ENCODE results near the gene NXPE3.

The NXPE3 gene

DNA sequence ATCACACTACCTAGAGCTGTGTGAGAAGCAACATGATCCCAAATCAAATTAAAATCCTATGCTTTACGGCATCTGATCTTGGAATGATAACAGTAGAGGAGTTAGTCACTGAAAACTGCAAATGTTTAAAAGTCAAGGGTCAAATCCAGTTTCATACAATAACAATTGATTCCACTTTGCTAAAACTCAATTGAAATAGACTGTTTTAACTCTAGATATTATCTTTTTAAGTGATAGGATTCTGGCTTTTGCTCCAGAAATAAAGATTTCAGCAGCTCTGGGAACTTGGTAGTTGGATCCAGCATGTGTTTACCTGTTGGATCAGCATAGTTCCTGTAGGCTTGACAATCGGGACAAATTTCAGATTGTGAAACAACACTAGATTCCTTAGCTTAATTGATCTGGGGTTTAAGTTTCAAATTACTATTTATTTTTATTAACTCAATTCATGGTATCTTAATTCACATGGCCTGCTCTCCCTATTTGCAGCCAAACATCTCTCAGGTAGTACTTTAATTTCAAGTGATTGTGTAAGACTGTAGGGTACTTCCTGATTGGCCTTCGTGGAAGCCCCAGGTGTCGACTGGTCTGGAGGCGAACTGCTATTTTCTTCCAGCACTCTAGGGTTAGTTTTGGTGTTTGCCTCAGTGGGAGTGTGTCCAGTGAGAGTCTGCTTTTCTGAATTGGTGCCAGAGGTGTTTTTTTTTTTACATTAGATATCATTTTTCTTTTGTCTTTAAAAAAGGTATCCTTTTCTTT is 86.9 kb downstream of the NXPE3 start:
- Histone ChIP-seq H3K36me3 (ENCODE audit: control insufficient read depth in 1 of 2, insufficient read depth in 2 of 2, low read depth in 1 of 2, low read length in 2 of 2) (peaks cover 0 to 13% of the 10 kb centered on the region in 2 experiments), H3K9ac (ENCODE audit: low read length) (no peak overlapping the region), H2BK5ac (ENCODE audit: low read depth, low read length, poor library complexity, severe bottlenecking) (no peak overlapping the region), H3K14ac (ENCODE audit: low read length in 2 of 2) (no peak overlapping the region), H3K4me1 (ENCODE audit: control insufficient read depth, insufficient read depth, low read depth, low read length) (peaks cover 6% of the 10 kb centered on the region), H3K4me3 (ENCODE audit: insufficient read depth in 1 of 2, low read depth in 1 of 2, low read length in 2 of 2) (no peak overlapping the region), H3K27me3 (ENCODE audit: control insufficient read depth in 1 of 2, insufficient read depth in 1 of 2, low read length in 2 of 2) (no peaks in the 10 kb centered on the region), H4K8ac (ENCODE audit: low read length) (no peak overlapping the region), H2AK5ac (ENCODE audit: low read length, severe bottlenecking) (peak overlapping the region; percentile 36), H2BK15ac (ENCODE audit: low read depth, poor library complexity, severe bottlenecking) (no peak overlapping the region), H3K9me3 (ENCODE audit: control insufficient read depth, low read length) (no peaks in the 10 kb centered on the region), H2BK12ac (ENCODE audit: low read length in 2 of 2) (no peak overlapping the region), H3K27ac (ENCODE audit: low read length, poor library complexity, severe bottlenecking) (peak overlapping the region; percentile 73), H3K4ac (ENCODE audit: low read depth in 1 of 2, low read length in 2 of 2) (no peak overlapping the region), H2AFZ (ENCODE audit: low read depth, low read length) (no peak overlapping the region), H2BK120ac (ENCODE audit: low read depth, low read length) (no peak overlapping the region), H3K23ac (ENCODE audit: low read length in 2 of 2) (no peak overlapping the region), H4K91ac (ENCODE audit: low read length) (no peak overlapping the region), H3K79me1 (replicated peaks; ENCODE audit: low read length, poor library complexity, severe bottlenecking) (no peaks in the 10 kb centered on the region), H3K4me2 (ENCODE audit: low read length, poor library complexity, severe bottlenecking) (no peak overlapping the region), H3K18ac (ENCODE audit: low read depth in 1 of 2, low read length in 2 of 2) (no peak overlapping the region)
- DNase-seq, result peak; percentile 31
- WGBS, result 73% methylated on average over 2 of the region's 5 CpGs

- H2BK15ac ChIP-seq (ENCODE audit: low read depth, poor library complexity, severe bottlenecking), result no peak overlapping the region
- H2BK120ac ChIP-seq (ENCODE audit: low read depth, low read length), result no peak overlapping the region
- H3K4me3 ChIP-seq (ENCODE audit: insufficient read depth in 1 of 2, low read depth in 1 of 2, low read length in 2 of 2), result no peak overlapping the region
- H3K9me3 ChIP-seq (ENCODE audit: control insufficient read depth, low read length), result no peaks in the 10 kb centered on the region
- no peak overlapping the region for H2AK5ac ChIP-seq (ENCODE audit: low read length, severe bottlenecking)
- no peaks in the 10 kb centered on the region for H3K36me3 ChIP-seq (ENCODE audit: control insufficient read depth in 1 of 2, insufficient read depth in 2 of 2, low read depth in 1 of 2, low read length in 2 of 2)
- H3K27me3 ChIP-seq (ENCODE audit: control insufficient read depth in 1 of 2, insufficient read depth in 1 of 2, low read length in 2 of 2), result no peaks in the 10 kb centered on the region
- no peak overlapping the region for H2BK5ac ChIP-seq (ENCODE audit: low read depth, low read length, poor library complexity, severe bottlenecking)
- no peak overlapping the region for H3K4me2 ChIP-seq (ENCODE audit: low read length, poor library complexity, severe bottlenecking)
- H4K8ac ChIP-seq (ENCODE audit: low read length), result no peak overlapping the region
- H3K27ac ChIP-seq (ENCODE audit: low read length, poor library complexity, severe bottlenecking), result peak overlapping the region; percentile 62
- DNase-seq, result peak; percentile 24
- H3K23ac ChIP-seq (ENCODE audit: low read length in 2 of 2), result no peak overlapping the region
- no peak overlapping the region for H2BK12ac ChIP-seq (ENCODE audit: low read length in 2 of 2)
- no peaks in the 10 kb centered on the region for H3K79me1 ChIP-seq (replicated peaks; ENCODE audit: low read length, poor library complexity, severe bottlenecking)
- H4K91ac ChIP-seq (ENCODE audit: low read length), result no peak overlapping the region
- H2AFZ ChIP-seq (ENCODE audit: low read depth, low read length), result no peak overlapping the region
- H3K18ac ChIP-seq (ENCODE audit: low read depth in 1 of 2, low read length in 2 of 2), result no peak overlapping the region
- H3K4ac ChIP-seq (ENCODE audit: low read depth in 1 of 2, low read length in 2 of 2), result no peak overlapping the region
- no peak overlapping the region for H3K9ac ChIP-seq (ENCODE audit: low read length)
- no peak overlapping the region for H3K14ac ChIP-seq (ENCODE audit: low read length in 2 of 2)
- peaks cover 6% of the 10 kb centered on the region for H3K4me1 ChIP-seq (ENCODE audit: control insufficient read depth, insufficient read depth, low read depth, low read length)
Measured at GRCh38 chr3:101867511-101867910, 88.5 kb downstream of the NXPE3 start.

GRCh38 chr3:101867996-101868395 is 89.0 kb downstream of the NXPE3 start:
- no peaks in the 10 kb centered on the region for H3K9me3 ChIP-seq (ENCODE audit: control insufficient read depth, low read length)
- H3K23ac ChIP-seq (ENCODE audit: low read length in 2 of 2), result no peak overlapping the region
- H2BK5ac ChIP-seq (ENCODE audit: low read depth, low read length, poor library complexity, severe bottlenecking), result no peak overlapping the region
- H4K91ac ChIP-seq (ENCODE audit: low read length), result no peak overlapping the region
- H3K27me3 ChIP-seq (ENCODE audit: control insufficient read depth in 1 of 2, insufficient read depth in 1 of 2, low read length in 2 of 2), result no peaks in the 10 kb centered on the region
- DNase-seq, result peak; percentile 12
- no peak overlapping the region for H3K14ac ChIP-seq (ENCODE audit: low read length in 2 of 2)
- no peaks in the 10 kb centered on the region for H3K36me3 ChIP-seq (ENCODE audit: control insufficient read depth in 1 of 2, insufficient read depth in 2 of 2, low read depth in 1 of 2, low read length in 2 of 2)
- H3K27ac ChIP-seq (ENCODE audit: low read length, poor library complexity, severe bottlenecking), result peak overlapping the region; percentile 62
- no peak overlapping the region for H3K4ac ChIP-seq (ENCODE audit: low read depth in 1 of 2, low read length in 2 of 2)
- H2BK15ac ChIP-seq (ENCODE audit: low read depth, poor library complexity, severe bottlenecking), result no peak overlapping the region
- H3K4me1 ChIP-seq (ENCODE audit: control insufficient read depth, insufficient read depth, low read depth, low read length), result peaks cover 6% of the 10 kb centered on the region
- WGBS, result no CpG with 5 or more reads among the region's 2 CpGs
- no peak overlapping the region for H3K4me3 ChIP-seq (ENCODE audit: insufficient read depth in 1 of 2, low read depth in 1 of 2, low read length in 2 of 2)
- H3K9ac ChIP-seq (ENCODE audit: low read length), result no peak overlapping the region
- H2BK12ac ChIP-seq (ENCODE audit: low read length in 2 of 2), result no peak overlapping the region
- H3K79me1 ChIP-seq (replicated peaks; ENCODE audit: low read length, poor library complexity, severe bottlenecking), result no peaks in the 10 kb centered on the region
- no peak overlapping the region for H2BK120ac ChIP-seq (ENCODE audit: low read depth, low read length)
- no peak overlapping the region for H3K18ac ChIP-seq (ENCODE audit: low read depth in 1 of 2, low read length in 2 of 2)
- no peak overlapping the region for H2AFZ ChIP-seq (ENCODE audit: low read depth, low read length)
- no peak overlapping the region for H2AK5ac ChIP-seq (ENCODE audit: low read length, severe bottlenecking)
- H3K4me2 ChIP-seq (ENCODE audit: low read length, poor library complexity, severe bottlenecking), result no peak overlapping the region
- H4K8ac ChIP-seq (ENCODE audit: low read length), result no peak overlapping the region

DNA sequence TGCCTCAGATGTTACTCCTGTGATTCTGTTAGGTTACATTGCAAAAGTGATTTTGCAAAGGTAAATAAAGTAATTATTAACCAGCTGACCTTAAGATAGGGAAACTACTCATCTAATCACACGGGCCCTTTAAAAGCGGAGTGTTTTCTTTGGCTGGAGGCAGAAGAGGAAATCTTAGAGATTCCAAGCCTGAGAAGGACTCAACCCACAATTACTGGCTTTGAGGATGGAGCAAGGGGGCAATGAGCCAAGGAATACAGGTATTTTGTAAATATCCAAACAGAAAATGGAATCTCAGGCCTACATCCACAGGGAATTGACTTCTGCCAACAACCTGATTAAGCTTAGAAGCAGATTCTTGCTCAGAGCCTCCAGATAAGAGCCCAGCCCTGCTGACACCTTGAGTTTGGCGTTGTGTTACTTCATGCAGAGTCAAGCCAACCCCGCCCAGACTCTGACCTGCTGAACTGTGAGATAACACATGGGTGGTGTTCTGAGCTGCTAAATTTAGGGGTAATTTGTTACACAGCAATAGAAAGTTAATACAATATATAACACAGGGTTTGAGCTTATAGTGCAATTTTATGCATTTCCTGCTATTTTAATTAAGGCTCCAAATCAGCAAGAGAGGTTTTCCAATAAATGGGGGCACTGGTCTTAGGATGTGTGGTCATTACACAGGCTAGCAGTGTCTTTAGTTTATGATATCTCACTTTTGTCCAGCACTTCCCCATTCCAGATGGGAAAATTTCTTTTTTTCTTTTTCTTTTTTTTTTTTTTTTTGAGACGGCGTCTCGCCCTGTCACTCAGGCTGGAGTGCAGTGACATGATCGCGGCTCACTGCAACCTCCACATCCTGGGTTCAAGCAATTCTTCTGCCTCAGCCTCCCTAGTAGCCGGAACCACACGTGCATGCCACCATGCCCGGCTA is 89.8 kb downstream of the NXPE3 start:
- DNase-seq, result peak; percentile 15
- Histone ChIP-seq H3K4me2 (ENCODE audit: low read length, poor library complexity, severe bottlenecking) (no peak overlapping the region), H2AFZ (ENCODE audit: low read depth, low read length) (no peak overlapping the region), H2BK15ac (ENCODE audit: low read depth, poor library complexity, severe bottlenecking) (no peak overlapping the region), H3K18ac (ENCODE audit: low read depth in 1 of 2, low read length in 2 of 2) (no peak overlapping the region), H3K79me1 (replicated peaks; ENCODE audit: low read length, poor library complexity, severe bottlenecking) (no peaks in the 10 kb centered on the region), H2AK5ac (ENCODE audit: low read length, severe bottlenecking) (no peak overlapping the region), H3K14ac (ENCODE audit: low read length in 2 of 2) (no peak overlapping the region), H3K4ac (ENCODE audit: low read depth in 1 of 2, low read length in 2 of 2) (no peak overlapping the region), H3K27ac (ENCODE audit: low read length, poor library complexity, severe bottlenecking) (peak overlapping the region; percentile 49), H2BK120ac (ENCODE audit: low read depth, low read length) (no peak overlapping the region), H3K4me3 (ENCODE audit: insufficient read depth in 1 of 2, low read depth in 1 of 2, low read length in 2 of 2) (no peak overlapping the region), H2BK12ac (ENCODE audit: low read length in 2 of 2) (no peak overlapping the region), H2BK5ac (ENCODE audit: low read depth, low read length, poor library complexity, severe bottlenecking) (peak overlapping the region; percentile 22), H3K9me3 (ENCODE audit: control insufficient read depth, low read length) (no peaks in the 10 kb centered on the region), H3K23ac (ENCODE audit: low read length in 2 of 2) (no peak overlapping the region), H3K36me3 (ENCODE audit: control insufficient read depth in 1 of 2, insufficient read depth in 2 of 2, low read depth in 1 of 2, low read length in 2 of 2) (no peaks in the 10 kb centered on the region), H3K27me3 (ENCODE audit: control insufficient read depth in 1 of 2, insufficient read depth in 1 of 2, low read length in 2 of 2) (no peaks in the 10 kb centered on the region), H4K91ac (ENCODE audit: low read length) (no peak overlapping the region), H3K4me1 (ENCODE audit: control insufficient read depth, insufficient read depth, low read depth, low read length) (peaks cover 6% of the 10 kb centered on the region), H3K9ac (ENCODE audit: low read length) (no peak overlapping the region), H4K8ac (ENCODE audit: low read length) (no peak overlapping the region)
- WGBS, result 93% methylated on average over 8 of the region's 12 CpGs
